UCSD-AML1 (cell line): Measurements from ENCODE around the gene KRTAP3-1.
"Not testable (repeated sequence)": the region's sequence is repeated elsewhere in the genome, so short reads cannot be mapped to it uniquely, and the experiment has no call there.

Source experiments
- DNase-seq: peaks from one replicate; lab custom pipeline; 2025; ENCODE audit not compliant: unreplicated experiment; lab: John Stamatoyannopoulos, UW

Gene KRTAP3-1

GRCh38 chr17:41008811-41009210 is at the start of gene KRTAP3-1:
Gene KRTAP3-1, minus strand, starts transcription at chr17:41009128. Its CDS starts 54 bp downstream, at chr17:41009074.
- no peak for DNase-seq

DNA sequence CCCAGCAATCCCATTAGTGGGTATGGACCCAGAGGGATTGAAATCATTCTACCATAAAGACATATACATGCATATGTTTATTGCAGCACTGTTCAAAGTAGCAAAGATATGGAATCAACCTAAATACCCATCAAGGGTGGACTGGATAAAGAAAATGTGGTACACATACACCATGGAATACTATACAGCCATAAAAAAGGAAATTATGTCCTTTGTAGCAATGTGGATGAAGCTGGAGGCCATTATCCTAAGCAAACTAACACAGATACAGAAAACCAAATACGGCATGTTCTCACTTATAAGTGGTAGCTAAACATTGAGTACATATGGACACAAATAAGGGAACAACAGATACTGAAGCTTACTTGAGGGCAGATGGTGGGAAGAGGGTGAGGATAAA is 48.6 kb upstream of the KRTAP3-1 start:
- DNase-seq: no peak

DNA sequence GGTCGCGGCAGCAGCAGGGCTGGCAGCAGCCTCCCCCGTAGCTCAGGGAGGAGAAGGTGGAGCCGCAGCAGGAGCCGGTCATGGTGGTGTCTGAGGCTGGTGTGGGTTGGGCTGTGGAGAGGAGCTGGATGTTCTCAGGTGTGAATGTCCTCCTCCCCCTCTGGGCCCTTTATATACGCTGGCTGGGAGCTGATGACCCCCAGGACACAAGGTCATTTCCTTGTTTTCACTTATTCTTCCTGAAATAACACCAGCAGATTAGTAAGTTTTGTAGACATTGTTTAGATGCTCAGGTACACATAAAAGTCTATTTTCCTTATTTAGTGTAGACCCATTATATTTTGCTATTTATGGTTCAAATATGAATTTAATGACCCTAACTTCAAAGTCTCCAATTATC is 46.2 kb upstream of the KRTAP3-1 start, which contains the start of gene KRTAP2-2:
TSS of gene KRTAP2-2 (minus strand) at position 101 of the 400 bp plus-strand sequence. CDS start at position 82, 19 bp downstream.
- not testable (repeated sequence) for DNase-seq

- not testable (repeated sequence) for DNase-seq
Observed at GRCh38 chr17:41054556-41054955, 45.6 kb upstream of the KRTAP3-1 start.

GRCh38 chr17:41054025-41054424 is 45.1 kb upstream of the KRTAP3-1 start:
- no peak for DNase-seq

- DNase-seq: no peak
Observed at GRCh38 chr17:41052566-41052965, 43.6 kb upstream of the KRTAP3-1 start.

DNA sequence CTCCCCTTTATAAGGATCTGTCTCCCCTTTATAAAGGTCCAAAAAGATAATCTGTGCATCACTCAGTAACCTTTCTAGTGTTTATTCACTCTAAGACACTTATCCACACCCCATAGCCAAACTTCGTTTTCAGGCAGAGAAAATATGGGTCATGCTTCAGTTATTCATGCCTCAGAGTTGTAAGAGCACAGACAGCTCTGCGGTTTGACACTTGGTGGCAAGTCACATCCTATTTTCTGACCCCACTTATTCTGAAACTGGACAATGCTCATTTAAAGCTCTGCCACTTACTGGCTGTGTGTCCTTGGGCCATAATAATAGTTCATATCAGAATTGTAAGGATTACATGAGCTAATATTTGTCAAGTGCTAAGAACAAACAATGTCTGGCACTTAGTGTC is 40.2 kb upstream of the KRTAP3-1 start:
- no peak for DNase-seq

DNA sequence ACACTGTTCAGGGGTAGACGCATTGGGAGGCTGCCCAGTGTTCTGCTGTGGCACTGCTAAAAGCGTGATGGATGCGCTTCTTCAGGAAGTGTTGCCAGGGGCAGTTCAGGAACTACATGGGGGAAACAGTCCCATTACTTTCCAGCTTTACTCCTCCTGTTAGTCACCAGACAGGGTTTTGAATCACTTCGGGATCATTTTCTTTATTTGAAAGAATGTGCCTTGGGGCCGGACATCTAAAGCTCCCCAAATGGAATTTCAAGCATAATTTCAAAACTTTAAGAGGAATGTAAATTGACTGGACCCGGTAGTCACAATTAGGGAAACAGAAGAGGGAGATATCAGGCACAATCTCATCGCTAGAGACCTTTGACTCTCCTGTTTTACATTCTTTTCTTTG is 39.5 kb upstream of the KRTAP3-1 start:
- DNase-seq: no peak

DNA sequence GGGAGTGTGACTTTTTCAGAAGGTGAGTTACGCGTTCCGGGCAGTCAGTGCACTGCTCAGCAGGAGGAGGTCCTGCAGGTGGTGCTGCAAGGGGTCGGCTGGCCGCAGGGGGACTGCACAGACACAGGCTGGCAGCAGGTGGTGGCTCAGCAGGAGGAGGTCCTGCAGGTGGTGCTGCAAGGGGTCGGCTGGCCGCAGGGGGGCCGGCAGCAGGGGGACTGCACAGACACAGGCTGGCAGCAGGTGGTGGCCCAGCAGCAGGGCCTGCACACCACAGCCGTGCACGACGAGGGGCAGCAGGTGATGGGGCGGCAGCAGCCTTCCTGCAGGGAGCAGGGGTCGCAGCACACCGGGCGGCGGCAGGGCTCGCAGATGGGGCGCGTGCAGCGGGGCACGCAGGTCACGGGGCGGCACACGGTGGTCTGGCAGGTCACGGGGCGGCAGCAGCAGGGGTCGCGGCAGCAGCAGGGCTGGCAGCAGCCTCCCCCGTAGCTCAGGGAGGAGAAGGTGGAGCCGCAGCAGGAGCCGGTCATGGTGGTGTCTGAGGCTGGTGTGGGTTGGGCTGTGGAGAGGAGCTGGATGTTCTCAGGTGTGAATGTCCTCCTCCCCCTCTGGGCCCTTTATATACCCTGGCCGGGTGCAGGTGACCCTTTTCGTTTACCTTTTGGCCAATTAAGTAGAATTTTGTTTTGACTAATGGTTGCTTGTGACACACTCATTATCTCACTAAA is 38.0 kb upstream of the KRTAP3-1 start, which contains the start of gene KRTAP2-1:
TSS of gene KRTAP2-1 (minus strand) at position 582 of the 731 bp plus-strand sequence. CDS start at position 533, 49 bp downstream.
- not testable (repeated sequence) for DNase-seq

- DNase-seq: no peak
Observed at GRCh38 chr17:41042953-41043352, 34.0 kb upstream of the KRTAP3-1 start.

DNA sequence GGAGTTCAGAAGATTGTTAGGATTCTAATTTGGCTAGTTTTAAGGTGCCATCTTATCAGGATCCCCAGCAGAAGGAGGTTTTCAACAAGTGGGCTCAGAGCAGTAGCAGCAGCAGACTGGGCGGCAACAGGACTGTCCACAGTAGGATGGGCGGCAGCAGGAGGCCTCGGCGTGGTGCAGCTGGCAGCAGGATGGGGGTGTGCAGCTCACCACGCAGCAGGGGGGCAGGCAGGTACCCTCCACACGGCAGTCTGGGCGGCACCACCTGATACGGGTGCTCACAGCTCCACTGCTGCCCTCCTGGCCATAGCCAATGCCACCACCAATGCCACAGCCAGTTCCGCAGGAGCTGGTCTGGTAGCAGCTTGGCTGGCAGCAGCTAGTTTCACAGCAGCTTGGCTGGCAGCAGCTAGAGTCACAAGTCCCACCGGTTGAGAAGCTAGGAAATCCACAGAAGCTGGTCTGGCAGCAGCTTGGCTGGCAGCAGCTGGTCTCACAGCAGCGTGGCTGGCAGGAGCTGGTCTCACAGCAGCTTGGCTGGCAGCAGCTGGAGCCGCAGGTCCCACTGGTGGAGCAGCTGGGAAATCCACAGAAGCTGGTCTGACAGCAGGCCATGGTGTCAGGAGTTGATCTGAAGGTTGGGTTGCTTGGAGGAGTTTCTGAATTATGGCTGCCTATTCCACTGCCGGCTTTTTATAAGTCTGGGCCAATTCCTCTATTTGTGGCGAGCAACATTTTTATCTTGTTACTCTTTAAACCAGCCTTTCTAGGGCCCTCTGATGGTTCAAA is 32.0 kb upstream of the KRTAP3-1 start, which contains the start of gene KRTAP1-1:
TSS of gene KRTAP1-1 (minus strand) at position 668 of the 789 bp plus-strand sequence. CDS start at position 615, 53 bp downstream.
- DNase-seq: not testable (repeated sequence)

DNA sequence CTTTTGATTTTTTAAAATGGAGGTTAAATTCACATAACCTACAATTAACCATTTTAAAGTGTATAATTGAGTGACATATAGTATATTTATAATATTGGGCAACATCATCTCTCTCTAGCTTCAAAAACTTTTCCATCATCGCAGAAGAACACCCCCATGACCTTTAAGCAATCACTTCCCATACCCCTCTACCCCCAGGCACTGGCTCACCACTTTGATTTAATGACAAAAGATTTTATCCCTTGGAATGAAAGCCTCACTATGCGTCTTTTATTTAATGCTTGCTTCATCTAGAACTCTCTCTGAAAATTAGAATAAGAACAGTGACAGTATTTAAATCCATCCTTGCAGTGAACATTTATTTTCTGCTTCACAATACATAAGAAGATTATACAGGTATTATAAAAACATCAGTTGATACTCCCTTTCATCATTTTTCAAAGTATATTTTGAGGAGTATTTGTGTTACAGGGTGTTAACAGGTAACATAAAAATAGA is 29.0 kb upstream of the KRTAP3-1 start:
- no peak for DNase-seq

DNA sequence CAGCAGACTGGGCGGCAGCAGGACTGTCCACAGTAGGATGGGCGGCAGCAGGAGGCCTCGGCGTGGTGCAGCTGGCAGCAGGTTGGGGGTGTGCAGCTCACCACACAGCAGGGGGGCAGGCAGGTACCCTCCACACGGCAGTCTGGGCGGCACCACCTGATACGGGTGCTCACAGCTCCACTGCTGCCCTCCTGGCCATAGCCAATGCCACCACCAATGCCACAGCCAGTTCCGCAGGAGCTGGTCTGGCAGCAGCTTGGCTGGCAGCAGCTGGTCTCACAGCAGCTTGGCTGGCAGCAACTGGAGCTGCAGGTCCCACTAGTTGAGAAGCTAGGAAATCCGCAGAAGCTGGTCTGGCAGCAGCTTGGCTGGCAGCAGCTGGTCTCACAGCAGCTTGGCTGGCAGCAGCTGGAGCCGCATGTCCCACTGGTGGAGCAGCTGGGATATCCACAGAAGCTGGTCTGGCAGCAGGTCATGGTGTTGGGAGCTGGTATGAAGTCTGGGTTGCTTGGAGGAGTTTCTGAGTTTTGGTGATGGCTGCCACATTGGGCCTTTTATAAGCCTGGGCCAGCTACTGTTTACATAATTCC is 25.5 kb upstream of the KRTAP3-1 start, which contains the start of gene KRTAP1-3:
TSS of gene KRTAP1-3 (minus strand) at position 529 of the 590 bp plus-strand sequence. CDS start at position 476, 53 bp downstream.
- DNase-seq: not testable (repeated sequence)

DNA sequence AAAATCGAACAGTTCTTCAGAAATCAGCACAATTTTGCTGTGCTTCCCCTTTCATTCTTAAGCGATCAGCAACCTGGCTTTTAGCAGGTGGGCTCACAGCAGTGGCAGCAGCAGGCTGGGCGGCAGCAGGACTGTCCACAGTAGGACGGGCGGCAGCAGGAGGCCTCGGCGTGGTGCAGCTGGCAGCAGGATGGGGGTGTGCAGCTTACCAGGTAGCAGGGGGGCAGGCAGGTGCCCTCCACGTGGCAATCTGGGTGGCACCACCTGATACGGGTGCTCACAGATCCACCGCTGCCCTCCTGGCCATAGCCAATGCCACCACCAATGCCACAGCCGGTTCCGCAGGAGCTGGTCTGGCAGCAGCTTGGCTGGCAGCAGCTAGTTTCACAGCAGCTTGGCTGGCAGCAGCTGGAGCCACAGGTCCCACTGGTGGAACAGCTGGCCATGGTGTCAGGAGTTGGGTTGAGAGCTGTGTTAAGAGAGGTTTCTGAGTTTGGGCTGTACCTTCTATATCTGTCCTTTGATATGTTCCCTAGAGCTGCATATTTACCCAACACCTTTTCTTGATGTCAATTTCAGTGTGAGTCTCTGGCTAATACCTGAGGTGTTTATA is 20.8 kb upstream of the KRTAP3-1 start, which contains the start of gene KRTAP1-4:
TSS of gene KRTAP1-4 (minus strand) at position 563 of the 613 bp plus-strand sequence. CDS start at position 446, 117 bp downstream.
- no peak for DNase-seq

DNA sequence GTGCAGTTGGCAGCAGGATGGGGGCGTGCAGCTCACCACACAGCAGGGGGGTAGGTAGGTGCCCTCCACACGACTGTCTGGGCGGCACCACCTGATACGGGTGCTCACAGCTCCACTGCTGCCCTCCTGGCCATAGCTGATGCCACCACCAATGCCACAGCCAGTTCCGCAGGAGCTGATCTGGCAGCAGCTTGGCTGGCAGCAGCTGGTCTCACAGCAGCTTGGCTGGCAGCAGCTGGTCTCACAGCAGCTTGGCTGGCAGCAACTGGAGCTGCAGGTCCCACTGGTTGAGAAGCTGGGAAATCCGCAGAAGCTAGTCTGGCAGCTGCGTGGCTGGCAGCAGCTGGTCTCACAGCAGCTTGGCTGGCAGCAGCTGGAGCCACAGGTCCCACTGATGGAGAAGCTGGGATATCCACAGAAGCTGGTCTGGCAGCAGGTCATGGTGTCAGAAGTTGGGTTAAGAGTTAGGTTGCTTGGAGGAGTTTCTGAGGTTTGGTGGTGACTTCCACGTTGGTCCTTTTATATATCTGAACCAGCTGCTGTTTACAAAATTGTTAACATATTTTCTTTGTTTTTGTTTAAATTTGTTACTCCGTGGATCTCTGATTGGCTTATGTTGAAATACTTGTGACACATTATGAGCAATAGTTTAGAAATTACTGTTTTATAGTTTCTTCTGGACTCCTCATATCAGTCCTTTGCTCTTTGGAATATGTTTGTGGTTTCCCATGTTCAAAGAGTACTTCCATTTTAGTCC is 18.0 kb upstream of the KRTAP3-1 start, which contains the start of gene KRTAP1-5:
TSS of gene KRTAP1-5 (minus strand) at position 494 of the 757 bp plus-strand sequence. CDS start at position 441, 53 bp downstream.
- DNase-seq: no peak

DNA sequence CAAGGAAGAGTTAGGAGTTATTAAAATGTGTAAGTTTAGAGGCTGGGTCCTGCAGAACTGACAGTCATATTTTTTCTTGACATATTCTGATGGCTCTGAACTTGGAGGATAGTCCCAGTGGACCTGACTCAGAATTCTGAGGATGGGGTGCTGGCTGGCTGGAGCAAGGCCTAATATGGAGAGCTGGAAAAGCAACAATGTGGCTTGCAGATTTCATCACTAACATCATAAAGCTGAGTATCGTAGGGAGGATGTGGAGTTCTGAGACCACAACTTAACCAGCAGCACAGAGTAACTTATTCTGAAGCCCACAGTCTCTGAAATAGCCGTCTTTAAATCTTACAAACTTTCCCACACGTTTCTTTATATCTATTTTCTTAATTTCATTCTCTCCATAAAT is 15.8 kb upstream of the KRTAP3-1 start:
- no peak for DNase-seq

GRCh38 chr17:41020336-41020735 is 11.4 kb upstream of the KRTAP3-1 start:
- no peak for DNase-seq

GRCh38 chr17:41019415-41019814 is 10.5 kb upstream of the KRTAP3-1 start:
- no peak for DNase-seq

GRCh38 chr17:41018541-41018940 is 9.6 kb upstream of the KRTAP3-1 start:
- DNase-seq: no peak
